HEK293 (cell line): Measurements from ENCODE around the gene PHF23.

Experiments
- CTCF ChIA-PET: fragments of 350-600 bp; formaldehyde crosslinking; extraction: SDS; loops from one replicate; lab custom pipeline; 2021; ENCODE audit warnings: antibody characterized with exemption; lab: Yijun Ruan, JAX
- POLR2A ChIA-PET: fragments of 300-600 bp; formaldehyde crosslinking; extraction: SDS; loops from one replicate; lab custom pipeline; 2020; ENCODE audit warnings: antibody characterized with exemption, inconsistent platforms; lab: Yijun Ruan, JAX
- H3K27ac ChIP-seq: fragments of 200-500 bp; sonication (Bioruptor generic); 2 replicates; pipeline ENCODE4 v1.5.1; 2014; ENCODE audit warnings: low read depth, low read length, control low read depth, inconsistent platforms; ENCODE audit errors: extremely low read depth
- H3K36me3 ChIP-seq, 2 experiments: fragments of 200-500 bp in 1 of 2; sonication (Bioruptor generic) in 1 of 2; 1 replicate in 1 of 2; 2 replicates in 1 of 2; pipeline ENCODE4 v1.5.1; 2014 to 2017; ENCODE audit warnings: inconsistent platforms in 2 of 2, low read length in 2 of 2; ENCODE audit not compliant: control insufficient read depth in 2 of 2, insufficient read depth in 1 of 2
- H3K4me1 ChIP-seq: fragments of 200-500 bp; sonication (Bioruptor generic); 2 replicates; pipeline ENCODE4 v1.5.1; 2014; ENCODE audit warnings: mild to moderate bottlenecking, low read length, inconsistent platforms; ENCODE audit not compliant: control insufficient read depth, insufficient read depth
- H3K4me3 ChIP-seq: 2 replicates; pipeline ENCODE4 v1.5.1; 2011; ENCODE audit warnings: low read depth, mild to moderate bottlenecking, control low read depth, low read length, moderate library complexity
- H3K9me3 ChIP-seq: fragments of 200-500 bp; sonication (Bioruptor generic); 2 replicates; pipeline ENCODE4 v1.5.1; 2014; ENCODE audit warnings: low read depth, low read length, inconsistent platforms; ENCODE audit not compliant: control insufficient read depth, insufficient read depth
- EGR2 ChIP-seq: fragments of 450-650 bp; formaldehyde crosslinking; IDR thresholded peaks from 2 replicates; pipeline ENCODE4 v1.5.1; 2016; ENCODE audit warnings: low read depth, missing biosample characterization, missing genetic modification characterization
- WT1 ChIP-seq: fragments of 450-650 bp; formaldehyde crosslinking; IDR thresholded peaks from 2 replicates; pipeline ENCODE4 v1.5.1; 2016; ENCODE audit warnings: missing biosample characterization, missing genetic modification characterization
- YY2 ChIP-seq: fragments of 450-650 bp; formaldehyde crosslinking; IDR thresholded peaks from 2 replicates; pipeline ENCODE4 v1.5.1; 2016; ENCODE audit warnings: missing biosample characterization, missing genetic modification characterization
- ZFHX2 ChIP-seq: fragments of 450-650 bp; formaldehyde crosslinking; conservative IDR thresholded peaks from 2 replicates; pipeline ENCODE4 v1.5.1; 2016; ENCODE audit warnings: missing biosample characterization, missing genetic modification characterization
- ZNF114 ChIP-seq: fragments of 450-650 bp; formaldehyde crosslinking; IDR thresholded peaks from 2 replicates; pipeline ENCODE4 v1.5.0; 2017; ENCODE audit warnings: missing biosample characterization, missing genetic modification characterization
- ZNF391 ChIP-seq: fragments of 450-650 bp; formaldehyde crosslinking; IDR thresholded peaks from 2 replicates; pipeline ENCODE4 v1.5.1; 2016; ENCODE audit warnings: low read depth, missing biosample characterization, missing genetic modification characterization, borderline replicate concordance
- ZNF423 ChIP-seq: fragments of 450-650 bp; formaldehyde crosslinking; IDR thresholded peaks from 2 replicates; pipeline ENCODE4 v1.5.1; 2016; ENCODE audit warnings: missing biosample characterization, missing genetic modification characterization
- ZNF426 ChIP-seq: fragments of 450-650 bp; formaldehyde crosslinking; IDR thresholded peaks from 2 replicates; pipeline ENCODE4 v1.5.1; 2017; ENCODE audit warnings: missing biosample characterization, missing genetic modification characterization, mild to moderate bottlenecking, inconsistent platforms, moderate library complexity
- ZNF433 ChIP-seq: fragments of 450-650 bp; formaldehyde crosslinking; IDR thresholded peaks from 2 replicates; pipeline ENCODE4 v1.5.1; 2016; ENCODE audit warnings: missing biosample characterization, missing genetic modification characterization, low read depth
- ZNF529 ChIP-seq: fragments of 450-650 bp; formaldehyde crosslinking; IDR thresholded peaks from 2 replicates; pipeline ENCODE4 v1.5.1; 2017; ENCODE audit warnings: missing genetic modification characterization, missing biosample characterization; ENCODE audit not compliant: insufficient replicate concordance
- ZNF701 ChIP-seq: fragments of 450-650 bp; formaldehyde crosslinking; IDR thresholded peaks from 2 replicates; pipeline ENCODE4 v1.5.1; 2016; ENCODE audit warnings: missing biosample characterization, missing genetic modification characterization
- ZNF776 ChIP-seq: fragments of 450-650 bp; formaldehyde crosslinking; IDR thresholded peaks from 2 replicates; pipeline ENCODE4 v1.5.0; 2017; ENCODE audit warnings: missing biosample characterization, missing genetic modification characterization, borderline replicate concordance
- ZXDB ChIP-seq: fragments of 450-650 bp; formaldehyde crosslinking; IDR thresholded peaks from 2 replicates; pipeline ENCODE4 v1.5.1; 2016; ENCODE audit warnings: missing biosample characterization, missing genetic modification characterization
- TF ChIP-seq, protein P1 (sequence below): fragments of 450-650 bp; formaldehyde crosslinking; IDR thresholded peaks from 2 replicates; pipeline ENCODE4 v1.5.1; 2016; ENCODE audit warnings: missing biosample characterization, missing genetic modification characterization
- TF ChIP-seq, protein P2 (sequence below): fragments of 450-650 bp; formaldehyde crosslinking; IDR thresholded peaks from 2 replicates; pipeline ENCODE4 v1.5.1; 2016; ENCODE audit warnings: missing biosample characterization, missing genetic modification characterization
- TF ChIP-seq, protein P3 (sequence below): fragments of 450-650 bp; formaldehyde crosslinking; IDR thresholded peaks from 2 replicates; pipeline ENCODE4 v1.5.1; 2017; ENCODE audit warnings: missing biosample characterization, missing genetic modification characterization
- TF ChIP-seq, protein P4 (sequence below): fragments of 450-650 bp; formaldehyde crosslinking; optimal IDR thresholded peaks from 2 replicates; pipeline ENCODE3; 2016; ENCODE audit warnings: missing biosample characterization, mild to moderate bottlenecking, missing genetic modification characterization

The PHF23 gene

DNA sequence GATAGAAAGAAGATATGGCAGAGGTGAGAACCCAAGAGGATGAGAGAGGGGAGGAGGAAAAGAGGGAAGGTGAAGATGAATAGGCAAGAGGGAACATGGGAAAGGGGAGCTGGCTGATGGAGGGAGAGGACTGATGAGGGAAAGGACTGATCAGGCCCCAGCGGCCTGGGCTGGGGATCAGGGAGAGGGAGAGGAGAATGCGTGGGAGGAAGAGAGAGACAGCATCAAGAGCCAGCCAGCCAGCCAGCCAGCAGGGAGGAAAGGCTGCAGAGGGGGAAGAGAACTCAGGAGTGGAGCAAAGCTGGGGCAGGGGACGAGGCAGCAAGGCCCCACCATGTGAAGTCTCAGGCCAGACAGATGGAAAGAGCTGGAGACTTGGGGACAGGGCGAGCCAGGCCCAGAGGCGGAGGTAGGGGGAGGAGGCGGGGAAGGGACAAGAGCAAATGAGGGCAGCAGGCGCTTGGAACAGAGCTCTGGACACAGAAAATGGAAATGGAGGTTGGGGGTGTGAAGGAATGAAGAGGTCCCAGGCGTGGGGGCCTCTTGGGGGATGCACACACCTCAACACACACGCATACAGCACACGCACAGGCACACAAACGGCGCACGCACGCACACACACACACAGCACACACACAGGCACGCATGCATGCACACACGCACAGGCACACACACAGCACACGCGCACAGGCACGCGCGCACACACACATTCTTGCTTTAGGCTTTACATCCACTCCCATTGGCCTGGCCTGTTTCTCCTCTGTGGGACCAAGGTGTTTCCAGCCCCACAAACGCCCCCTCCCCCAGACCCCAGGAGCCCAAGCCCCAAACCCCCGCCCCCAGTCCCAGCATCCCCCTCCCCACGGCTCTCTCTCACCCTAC is 31.9 kb downstream of the PHF23 start (continued):
- TF ChIP-seq ZNF776 (tag by site-specific recombination) (no peak), ZNF423 (tag by site-specific recombination) (no peak), ZNF391 (tag by site-specific recombination) (no peak), ZXDB (tag by site-specific recombination) (no peak), YY2 (tag by site-specific recombination) (no peak), ZNF433 (tag by site-specific recombination) (no peak), ZNF114 (tag by site-specific recombination) (no peak), ZNF426 (tag by site-specific recombination) (no peak), ZNF529 (no peak), ZFHX2 (peak; percentile 78)
- TF ChIP-seq, protein P1, sequence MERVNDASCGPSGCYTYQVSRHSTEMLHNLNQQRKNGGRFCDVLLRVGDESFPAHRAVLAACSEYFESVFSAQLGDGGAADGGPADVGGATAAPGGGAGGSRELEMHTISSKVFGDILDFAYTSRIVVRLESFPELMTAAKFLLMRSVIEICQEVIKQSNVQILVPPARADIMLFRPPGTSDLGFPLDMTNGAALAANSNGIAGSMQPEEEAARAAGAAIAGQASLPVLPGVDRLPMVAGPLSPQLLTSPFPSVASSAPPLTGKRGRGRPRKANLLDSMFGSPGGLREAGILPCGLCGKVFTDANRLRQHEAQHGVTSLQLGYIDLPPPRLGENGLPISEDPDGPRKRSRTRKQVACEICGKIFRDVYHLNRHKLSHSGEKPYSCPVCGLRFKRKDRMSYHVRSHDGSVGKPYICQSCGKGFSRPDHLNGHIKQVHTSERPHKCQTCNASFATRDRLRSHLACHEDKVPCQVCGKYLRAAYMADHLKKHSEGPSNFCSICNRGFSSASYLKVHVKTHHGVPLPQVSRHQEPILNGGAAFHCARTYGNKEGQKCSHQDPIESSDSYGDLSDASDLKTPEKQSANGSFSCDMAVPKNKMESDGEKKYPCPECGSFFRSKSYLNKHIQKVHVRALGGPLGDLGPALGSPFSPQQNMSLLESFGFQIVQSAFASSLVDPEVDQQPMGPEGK (tag by site-specific recombination) = 0 out of 2 replicates have a peak, but pooled peaks have one; percentile 9
- TF ChIP-seq, protein P2, sequence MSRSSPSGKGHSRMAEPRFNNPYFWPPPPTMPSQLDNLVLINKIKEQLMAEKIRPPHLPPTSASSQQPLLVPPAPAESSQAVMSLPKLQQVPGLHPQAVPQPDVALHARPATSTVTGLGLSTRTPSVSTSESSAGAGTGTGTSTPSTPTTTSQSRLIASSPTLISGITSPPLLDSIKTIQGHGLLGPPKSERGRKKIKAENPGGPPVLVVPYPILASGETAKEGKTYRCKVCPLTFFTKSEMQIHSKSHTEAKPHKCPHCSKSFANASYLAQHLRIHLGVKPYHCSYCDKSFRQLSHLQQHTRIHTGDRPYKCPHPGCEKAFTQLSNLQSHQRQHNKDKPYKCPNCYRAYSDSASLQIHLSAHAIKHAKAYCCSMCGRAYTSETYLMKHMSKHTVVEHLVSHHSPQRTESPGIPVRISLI (tag by site-specific recombination) = no peak
- TF ChIP-seq, protein P3, sequence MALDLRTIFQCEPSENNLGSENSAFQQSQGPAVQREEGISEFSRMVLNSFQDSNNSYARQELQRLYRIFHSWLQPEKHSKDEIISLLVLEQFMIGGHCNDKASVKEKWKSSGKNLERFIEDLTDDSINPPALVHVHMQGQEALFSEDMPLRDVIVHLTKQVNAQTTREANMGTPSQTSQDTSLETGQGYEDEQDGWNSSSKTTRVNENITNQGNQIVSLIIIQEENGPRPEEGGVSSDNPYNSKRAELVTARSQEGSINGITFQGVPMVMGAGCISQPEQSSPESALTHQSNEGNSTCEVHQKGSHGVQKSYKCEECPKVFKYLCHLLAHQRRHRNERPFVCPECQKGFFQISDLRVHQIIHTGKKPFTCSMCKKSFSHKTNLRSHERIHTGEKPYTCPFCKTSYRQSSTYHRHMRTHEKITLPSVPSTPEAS = peak; percentile 74

DNA sequence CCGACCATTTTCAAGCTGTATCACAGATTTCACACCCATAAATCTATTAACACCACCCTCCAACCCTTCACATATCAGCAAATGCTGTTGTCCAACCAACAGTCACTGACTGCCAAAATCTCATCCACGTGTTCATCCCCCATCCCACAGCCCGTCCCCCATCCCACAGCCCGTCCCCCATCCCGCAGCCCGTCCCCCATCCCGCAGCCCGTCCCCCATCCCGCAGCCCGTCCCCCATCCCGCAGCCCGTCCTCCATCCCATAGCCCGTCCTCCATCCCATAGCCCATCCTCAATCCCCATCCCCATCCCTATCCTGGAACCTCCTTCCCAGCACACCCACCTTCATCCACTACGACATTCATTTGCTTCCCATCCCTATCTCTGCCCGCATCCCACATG is 33.7 kb downstream of the PHF23 start:
- TF ChIP-seq EGR2 (tag by site-specific recombination) = 0 out of 2 replicates have a peak, but pooled peaks have one; percentile 6
- no peak for TF ChIP-seq WT1 (tag by site-specific recombination)
- TF ChIP-seq ZNF701 (tag by site-specific recombination) = no peak
- TF ChIP-seq, protein P4, sequence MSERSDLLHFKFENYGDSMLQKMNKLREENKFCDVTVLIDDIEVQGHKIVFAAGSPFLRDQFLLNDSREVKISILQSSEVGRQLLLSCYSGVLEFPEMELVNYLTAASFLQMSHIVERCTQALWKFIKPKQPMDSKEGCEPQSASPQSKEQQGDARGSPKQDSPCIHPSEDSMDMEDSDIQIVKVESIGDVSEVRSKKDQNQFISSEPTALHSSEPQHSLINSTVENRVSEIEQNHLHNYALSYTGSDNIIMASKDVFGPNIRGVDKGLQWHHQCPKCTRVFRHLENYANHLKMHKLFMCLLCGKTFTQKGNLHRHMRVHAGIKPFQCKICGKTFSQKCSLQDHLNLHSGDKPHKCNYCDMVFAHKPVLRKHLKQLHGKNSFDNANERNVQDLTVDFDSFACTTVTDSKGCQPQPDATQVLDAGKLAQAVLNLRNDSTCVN = peak; percentile 0
- POLR2A ChIA-PET = interaction anchor here (0.9 kb wide), 1 partner anchor 14 kb away, joined by 3 read pairs; the partner anchor contains the start of genes ACADVL and DLG4
- H3K36me3 ChIP-seq = peaks cover 9 to 31% of the 10 kb centered on the region in 2 experiments
- H3K4me1 ChIP-seq = peaks cover 3% of the 10 kb centered on the region; the same call in 1 of the 2 replicates
- H3K9me3 ChIP-seq = no peaks in the 10 kb centered on the region
- no peak overlapping the region for H3K4me3 ChIP-seq
- no peak overlapping the region for H3K27ac ChIP-seq
- CTCF ChIA-PET = no interaction called here
